GM19468 (cell line): ENCODE measurements around the gene APOL4.
"Not testable (repeated sequence)": the region's sequence is repeated elsewhere in the genome, so short reads cannot be mapped to it uniquely, and the experiment has no call there.

Experiments used
- ATAC-seq: cut with Tn5 transposase; IDR thresholded peaks from one replicate; pipeline ENCODE4 v1.9.1; 2021; ENCODE audit warnings: mild to moderate bottlenecking, moderate library complexity, moderate number of reproducible peaks; ENCODE audit not compliant: unreplicated experiment; ENCODE audit errors: extremely low read depth

Gene APOL4

GRCh38 chr22:36209488-36209908 is 7.9 kb upstream of the APOL4 start:
- ATAC-seq = not testable (repeated sequence)

- no peak for ATAC-seq
Observed at GRCh38 chr22:36208914-36209313, 7.3 kb upstream of the APOL4 start.

GRCh38 chr22:36208162-36208765 is 6.7 kb upstream of the APOL4 start:
- no peak for ATAC-seq

GRCh38 chr22:36206255-36206654 is 4.6 kb upstream of the APOL4 start:
- no peak for ATAC-seq

GRCh38 chr22:36205573-36205972 is 4.0 kb upstream of the APOL4 start:
- not testable (repeated sequence) for ATAC-seq

GRCh38 chr22:36204632-36205015 is 3.0 kb upstream of the APOL4 start:
- no peak for ATAC-seq

- no peak for ATAC-seq
Observed at GRCh38 chr22:36204001-36204631, 2.5 kb upstream of the APOL4 start.

GRCh38 chr22:36203441-36203840 is 1.8 kb upstream of the APOL4 start:
- not testable (repeated sequence) for ATAC-seq

GRCh38 chr22:36202906-36203305 is 1.3 kb upstream of the APOL4 start:
- ATAC-seq = not testable (repeated sequence)

- not testable (repeated sequence) for ATAC-seq
Observed at GRCh38 chr22:36201025-36201424, 584 bp downstream of the APOL4 start.

- no peak for ATAC-seq
Observed at GRCh38 chr22:36199001-36199551, 2.5 kb downstream of the APOL4 start.

- no peak for ATAC-seq
Observed at GRCh38 chr22:36198536-36198935, 3.1 kb downstream of the APOL4 start.

- no peak for ATAC-seq
Observed at GRCh38 chr22:36197514-36198146, 4.0 kb downstream of the APOL4 start.

GRCh38 chr22:36197065-36197440 is 4.6 kb downstream of the APOL4 start:
- no peak for ATAC-seq

GRCh38 chr22:36196254-36197064 is 5.2 kb downstream of the APOL4 start:
- ATAC-seq = no peak

GRCh38 chr22:36194971-36195370 is 6.6 kb downstream of the APOL4 start:
- no peak for ATAC-seq

GRCh38 chr22:36194385-36194784 is 7.2 kb downstream of the APOL4 start:
- ATAC-seq = no peak

GRCh38 chr22:36193577-36193976 is 8.0 kb downstream of the APOL4 start:
- ATAC-seq = no peak

- ATAC-seq = no peak
Observed at GRCh38 chr22:36193171-36193570, 8.4 kb downstream of the APOL4 start.

GRCh38 chr22:36192542-36192941 is 9.1 kb downstream of the APOL4 start:
- no peak for ATAC-seq
